ENCODE measurements around the gene LSMEM2. TPM values are rescaled to one million over a fixed set of nuclear protein-coding genes. Genes with fewer than 3 reads are reported as not detected.

Gene LSMEM2
- total and polyA plus RNA-seq, 2 of the 8 experiments (the other 6 are each of a cell fraction or from before 2014, with no cell fraction given): 0.58 to 0.68 TPM

DNA sequence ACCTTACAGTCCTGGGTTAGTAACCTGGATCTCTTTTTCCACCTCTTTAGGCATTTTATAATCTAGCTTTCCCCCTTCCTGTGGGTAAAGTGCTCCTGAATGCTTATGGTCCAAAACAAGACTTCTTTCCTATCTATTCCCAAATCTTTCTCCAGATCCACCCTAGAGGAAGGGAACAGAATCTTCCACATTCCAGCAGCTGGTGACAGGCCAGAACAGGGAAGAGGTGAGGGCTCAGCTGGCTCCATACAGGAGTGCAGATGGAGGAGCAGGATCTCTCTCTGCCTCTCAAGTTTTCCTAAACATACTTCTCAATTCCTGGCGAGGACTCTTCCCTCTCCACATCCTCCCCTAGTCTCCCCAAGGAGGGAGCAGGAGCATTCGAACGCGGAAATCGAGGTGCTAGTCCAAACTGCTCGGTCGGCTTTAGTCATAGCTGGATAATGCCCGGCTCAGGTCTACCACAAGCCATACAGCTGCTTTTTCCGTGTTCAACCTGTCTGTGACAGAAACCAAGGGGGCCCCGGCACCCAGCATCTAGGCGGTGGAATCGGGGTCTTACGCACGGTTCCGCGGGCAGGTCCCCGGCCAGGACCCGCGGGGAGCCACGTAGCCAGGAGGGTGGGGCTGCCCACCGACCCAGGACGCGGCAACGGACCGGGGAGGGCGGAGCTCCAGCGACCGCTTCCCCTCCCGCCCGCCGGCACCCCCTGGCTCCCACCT, 57.7 kb downstream of the LSMEM2 start:
- H3K14ac ChIP-seq (ENCODE audit: insufficient read length): no peak overlapping the region
- H3K9ac ChIP-seq (replicated peaks in 1 of 4; ENCODE audit: extremely low read depth in 1 of 4, low read depth in 3 of 4, low read length in 3 of 4): peak overlapping the region; percentile 77 to 88 (median 84)
- 2% methylated on average over 18 of the region's 31 CpGs; no CpG with 5 or more reads in 1 of the 2 experiments for WGBS, 2 experiments (ENCODE audit: extremely low coverage in 1 of 2, insufficient coverage in 1 of 2, insufficient read length in 1 of 2, insufficient replicate concordance in 2 of 2, low coverage in 1 of 2, low lambda C conversion rate in 2 of 2, missing lambda C conversion rate in 1 of 2)
- FAIRE-seq: no peak
- peak overlapping the region; percentile 11; the same call in 1 of the 2 replicates for H2BK12ac ChIP-seq (ENCODE audit: low read depth, low read length)
- H3K4me1 ChIP-seq (replicated peaks in 1 of 4; ENCODE audit: control insufficient read depth in 3 of 4, insufficient read depth in 4 of 4, low read length in 3 of 4): peaks cover 0 to 15% (median 14%) of the 10 kb centered on the region in 4 experiments; a peak in 5 of 7 replicates
- peak overlapping the region; percentile 59; the same call in 1 of the 2 replicates for H4K8ac ChIP-seq (ENCODE audit: extremely low read depth, insufficient read depth, low read length)
- H3K27ac ChIP-seq (ENCODE audit: low read depth, low read length): peak overlapping the region; percentile 72; the same call in 1 of the 2 replicates
- peak overlapping the region; percentile 79 for H3K56ac ChIP-seq (replicated peaks; ENCODE audit: insufficient read length, low read depth, low read length)
- ChIA-PET CTCF (ENCODE audit: partially characterized antibody) (interaction anchor here (0.7 to 7.7 kb wide), 18 partner anchors 8 to 1053 kb away, joined by 3 to 60 read pairs (median 4); partner anchors contain the start of genes CISH, HYAL1, HYAL2 and HYAL3), POLR2A (ENCODE audit: partially characterized antibody) (interaction anchor here (0.6 to 4.4 kb wide), 21 partner anchors 8 to 233 kb away, joined by 3 to 40 read pairs (median 5); partner anchors contain the start of genes CYB561D2, HEMK1, HYAL2 and HYAL3)
- H2BK20ac ChIP-seq (ENCODE audit: low read length): no peak overlapping the region
- peak overlapping the region; percentile 95 to 98 for H3K4me2 ChIP-seq (ENCODE audit: insufficient read depth in 1 of 2, low read depth in 2 of 2, low read length in 2 of 2)
- H3K23ac ChIP-seq (ENCODE audit: insufficient read length): no peak overlapping the region
- H3K79me1 ChIP-seq (ENCODE audit: low read depth, low read length): peaks cover 6% of the 10 kb centered on the region; the same call in 1 of the 2 replicates
- H2AK5ac ChIP-seq (ENCODE audit: low read depth, low read length): no peak overlapping the region
- H2BK15ac ChIP-seq (ENCODE audit: low read length): no peak overlapping the region
- H4K91ac ChIP-seq (replicated peaks; ENCODE audit: insufficient read length, low read length): peak overlapping the region; percentile 93
- peak overlapping the region; percentile 72 to 96 (median 88) for H3K4me3 ChIP-seq (ENCODE audit: extremely low read depth in 1 of 4, insufficient read depth in 2 of 4, low read depth in 3 of 4, low read length in 4 of 4)
- H3K79me2 ChIP-seq (ENCODE audit: control insufficient read depth in 1 of 2, insufficient read depth in 2 of 2, low read length in 2 of 2): peaks cover 0 to 28% of the 10 kb centered on the region in 2 experiments; a peak in 2 of 4 replicates
- H3K4ac ChIP-seq (replicated peaks; ENCODE audit: insufficient read length, low read depth, low read length): no peak overlapping the region
- peak overlapping the region; percentile 61; the same call in 1 of the 2 replicates for H3K18ac ChIP-seq (ENCODE audit: extremely low read depth, low read length)
- H4K5ac ChIP-seq (ENCODE audit: insufficient read length, low read depth, low read length): peak overlapping the region; percentile 89
- no peak for DNase-seq (ENCODE audit: low read depth in 1 of 2, low spot score in 2 of 2)
- H3K9me3 ChIP-seq (ENCODE audit: insufficient read depth in 2 of 2, low read depth in 1 of 2, low read length in 1 of 2): no peaks in the 10 kb centered on the region
- H2AFZ ChIP-seq (ENCODE audit: low read length): 0 out of 2 replicates have a peak overlapping the region, but pooled peaks have one; percentile 2
- H3K27me3 ChIP-seq (replicated peaks in 1 of 4; ENCODE audit: control insufficient read depth in 3 of 4, extremely low read depth in 1 of 4, insufficient read depth in 3 of 4, low read length in 3 of 4): peaks cover 18 to 37% (median 32%) of the 10 kb centered on the region in 4 experiments
- H4K20me1 ChIP-seq (replicated peaks in 1 of 2; ENCODE audit: control insufficient read depth in 1 of 2, insufficient read depth in 2 of 2, low read length in 2 of 2): peaks cover 4 to 10% of the 10 kb centered on the region in 2 experiments
- peaks cover 2 to 5% (median 4%) of the 10 kb centered on the region in 4 experiments; a peak in 4 of 8 replicates for H3K36me3 ChIP-seq (ENCODE audit: control insufficient read depth in 2 of 4, insufficient read depth in 4 of 4, low read length in 3 of 4)
- peak overlapping the region; percentile 86; the same call in 1 of the 2 replicates for H2BK5ac ChIP-seq (ENCODE audit: low read depth, low read length)
- no peak overlapping the region for H2BK120ac ChIP-seq (replicated peaks; ENCODE audit: low read depth, low read length)
- peaks cover 18% of the 10 kb centered on the region for H3K23me2 ChIP-seq (ENCODE audit: low read depth, low read length)
- TF ChIP-seq NANOG (IDR thresholded peaks at IDR 0.05; ENCODE audit: insufficient read depth, low read depth, low read length, poor library complexity, severe bottlenecking) (no peak), JUND (IDR thresholded peaks at IDR 0.05; ENCODE audit: low read length) (no peak), RNF2 (IDR thresholded peaks at IDR 0.05; ENCODE audit: borderline replicate concordance, low read depth, low read length, missing control alignments, poor library complexity, severe bottlenecking) (no peak), SIN3A (conservative IDR thresholded peaks at IDR 0.05 in 1 of 2, IDR thresholded peaks at IDR 0.05 in 1 of 2; ENCODE audit: low read depth in 1 of 2, low read length in 2 of 2) (peak in 1 of 2 experiments; percentile 67; a peak in 1 of 4 replicates), FOSL1 (IDR thresholded peaks at IDR 0.05; ENCODE audit: insufficient read depth, low read depth, low read length) (no peak), GABPA (IDR thresholded peaks at IDR 0.05; ENCODE audit: borderline replicate concordance, insufficient read depth, low read length) (no peak), CHD2 (IDR thresholded peaks at IDR 0.05; ENCODE audit: low read length) (no peak)
